H9 (cell line): Measurements from ENCODE around the gene HTATIP2. TPM values are rescaled to one million over a fixed set of nuclear protein-coding genes. Genes with fewer than 3 reads are reported as not detected.

Experiments
- DNase-seq: peaks from one replicate; pipeline ENCODE4 v3.0.0-alpha.2; 2017
- H2AFZ ChIP-seq: one replicate; pipeline ENCODE4 v1.6.1; 2013; ENCODE audit warnings: mild to moderate bottlenecking, low read length, control low read depth, moderate library complexity
- H2AK5ac ChIP-seq: 2 replicates; pipeline ENCODE4 v1.6.1; 2013; ENCODE audit warnings: low read length, control low read depth, mixed read lengths; ENCODE audit not compliant: insufficient read length
- H2BK120ac ChIP-seq: one replicate; pipeline ENCODE4 v1.6.1; 2013; ENCODE audit warnings: low read depth, mild to moderate bottlenecking, low read length, control low read depth, inconsistent platforms; ENCODE audit not compliant: poor library complexity, severe bottlenecking
- H2BK12ac ChIP-seq: 2 replicates; pipeline ENCODE4 v1.6.1; 2013; ENCODE audit warnings: low read length, control low read depth, mixed read lengths, low read depth; ENCODE audit not compliant: insufficient read length
- H2BK15ac ChIP-seq: 2 replicates; pipeline ENCODE4 v1.6.1; 2013; ENCODE audit warnings: low read depth, low read length, control low read depth
- H2BK20ac ChIP-seq: one replicate; pipeline ENCODE4 v1.6.1; 2013; ENCODE audit warnings: low read depth, mild to moderate bottlenecking, low read length, control low read depth, inconsistent platforms; ENCODE audit not compliant: poor library complexity, severe bottlenecking
- H2BK5ac ChIP-seq: 2 replicates; pipeline ENCODE4 v1.6.1; 2013; ENCODE audit warnings: low read length, control low read depth, mixed read lengths; ENCODE audit not compliant: insufficient read length
- H3K14ac ChIP-seq: 2 replicates; pipeline ENCODE4 v1.6.1; 2013; ENCODE audit warnings: low read length, control low read depth; ENCODE audit not compliant: insufficient read depth
- H3K18ac ChIP-seq: 2 replicates; pipeline ENCODE4 v1.6.1; 2013; ENCODE audit warnings: low read depth, mild to moderate bottlenecking, mixed read lengths, low read length, control low read depth; ENCODE audit not compliant: insufficient read length
- H3K23ac ChIP-seq: 2 replicates; pipeline ENCODE4 v1.6.1; 2013; ENCODE audit warnings: low read length, control low read depth, mixed read lengths, low read depth; ENCODE audit not compliant: insufficient read length
- H3K23me2 ChIP-seq: 2 replicates; pipeline ENCODE4 v1.6.1; 2013; ENCODE audit warnings: low read depth, mild to moderate bottlenecking, mixed read lengths, low read length, control low read depth; ENCODE audit not compliant: insufficient read length, poor library complexity, severe bottlenecking
- H3K27ac ChIP-seq: 2 replicates; pipeline ENCODE4 v1.5.1; 2013; ENCODE audit warnings: low read length, control low read depth, mixed read lengths, low read depth; ENCODE audit not compliant: insufficient read length
- H3K27me3 ChIP-seq: 2 replicates; pipeline ENCODE4 v1.6.1; 2013; ENCODE audit warnings: low read length, control low read depth, inconsistent platforms; ENCODE audit not compliant: insufficient read depth
- H3K4ac ChIP-seq: 2 replicates; pipeline ENCODE4 v1.6.1; 2013; ENCODE audit warnings: low read depth, mild to moderate bottlenecking, control low read depth, inconsistent platforms, low read length, moderate library complexity
- H3K4me1 ChIP-seq: 2 replicates; pipeline ENCODE4 v1.6.1; 2013; ENCODE audit warnings: low read length, control low read depth, inconsistent platforms; ENCODE audit not compliant: insufficient read depth
- H3K4me2 ChIP-seq: 2 replicates; pipeline ENCODE4 v1.6.1; 2013; ENCODE audit warnings: low read length, control low read depth, mixed read lengths; ENCODE audit not compliant: insufficient read length, insufficient read depth
- H3K56ac ChIP-seq: 2 replicates; pipeline ENCODE4 v1.6.1; 2013; ENCODE audit warnings: low read depth, mild to moderate bottlenecking, mixed read lengths, low read length, control low read depth; ENCODE audit not compliant: insufficient read length
- H3K79me1 ChIP-seq: 2 replicates; pipeline ENCODE4 v1.6.1; 2013; ENCODE audit warnings: low read depth, mild to moderate bottlenecking, moderate library complexity, low read length, control low read depth, inconsistent platforms; ENCODE audit not compliant: insufficient read depth, poor library complexity, severe bottlenecking
- H3K79me2 ChIP-seq: 2 replicates; pipeline ENCODE4 v1.6.1; 2013; ENCODE audit warnings: low read length, control low read depth, inconsistent platforms; ENCODE audit not compliant: insufficient read depth
- H3K9ac ChIP-seq: 2 replicates; pipeline ENCODE4 v1.6.1; 2013; ENCODE audit warnings: low read length, control low read depth, mixed read lengths; ENCODE audit not compliant: insufficient read length; ENCODE audit errors: extremely low read depth
- H3K9me3 ChIP-seq: one replicate; pipeline ENCODE4 v1.6.1; 2013; ENCODE audit warnings: low read depth, low read length, inconsistent platforms; ENCODE audit not compliant: control insufficient read depth
- H3T11ph ChIP-seq: one replicate; pipeline ENCODE4 v1.6.1; 2013; ENCODE audit warnings: mild to moderate bottlenecking, low read length, control low read depth, inconsistent platforms
- H4K20me1 ChIP-seq: one replicate; pipeline ENCODE4 v1.6.1; 2013; ENCODE audit not compliant: control insufficient read depth, insufficient read length, insufficient read depth
- H4K5ac ChIP-seq: 2 replicates; pipeline ENCODE4 v1.6.1; 2013; ENCODE audit warnings: low read depth, mild to moderate bottlenecking, mixed read lengths, low read length, control low read depth; ENCODE audit not compliant: insufficient read length
- H4K8ac ChIP-seq: replicated peaks from 2 replicates; pipeline ENCODE4 v1.6.1; 2013; ENCODE audit warnings: low read length, control low read depth, mixed read lengths, low read depth; ENCODE audit not compliant: insufficient read length
- H4K91ac ChIP-seq: 2 replicates; pipeline ENCODE4 v1.6.1; 2013; ENCODE audit warnings: low read depth, mild to moderate bottlenecking, moderate library complexity, mixed read lengths, low read length, control low read depth; ENCODE audit not compliant: insufficient read length
- H3K27ac Mint-ChIP-seq, 3 experiments: 2 replicates in 2 of 3; 3 replicates in 1 of 3; pipeline ENCODE4 v1.8.0; 2020 to 2021; ENCODE audit warnings: mixed read lengths in 3 of 3, mild to moderate bottlenecking in 1 of 3, moderate library complexity in 1 of 3
- H3K27me3 Mint-ChIP-seq: 2 replicates; pipeline ENCODE4 v1.8.0; 2021; ENCODE audit warnings: low read depth, mild to moderate bottlenecking, moderate library complexity, mixed read lengths
- H3K36me3 Mint-ChIP-seq, 3 experiments: 2 replicates in 2 of 3; 3 replicates in 1 of 3; pipeline ENCODE4 v1.8.0; 2020 to 2021; ENCODE audit warnings: low read depth in 3 of 3, mixed read lengths in 3 of 3; ENCODE audit not compliant: insufficient read depth in 1 of 3
- H3K4me1 Mint-ChIP-seq, 2 experiments: 2 replicates each; pipeline ENCODE4 v1.8.0; 2020; ENCODE audit warnings: mixed read lengths in 2 of 2
- H3K4me3 Mint-ChIP-seq, 2 experiments: 2 replicates in 1 of 2; 3 replicates in 1 of 2; pipeline ENCODE4 v1.8.0; 2020 to 2021; ENCODE audit warnings: mild to moderate bottlenecking in 2 of 2, mixed read lengths in 2 of 2, moderate library complexity in 1 of 2
- H3K9me3 Mint-ChIP-seq, 2 experiments: 2 replicates in 1 of 2; 3 replicates in 1 of 2; pipeline ENCODE4 v1.8.0; 2020; ENCODE audit warnings: mild to moderate bottlenecking in 2 of 2, mixed read lengths in 2 of 2, moderate library complexity in 1 of 2
- WGBS: extraction: QIAGEN DNeasy Blood & Tissue Kit; methylation state at CpG from one replicate; pipeline ENCODE4 v1.1.7; 2013; ENCODE audit warnings: missing lambda C conversion rate, low lambda C conversion rate, mixed read lengths; ENCODE audit not compliant: insufficient read length; ENCODE audit errors: extremely low coverage; 5-methylcytosine and 5-hydroxymethylcytosine counted together
- total RNA-seq: library from RNA; stranded (reverse); gene quantifications from 2 replicates; pipeline ENCODE4 v1.2.1, GENCODE V29; 2021
- TF ChIP-seq, protein P1 (sequence below): fragments of 200-600 bp; sonication (generic); conservative IDR thresholded peaks from 3 replicates; pipeline ENCODE4 v1.8.0; 2021; ENCODE audit warnings: antibody characterized with exemption, mild to moderate bottlenecking

The HTATIP2 gene
- total RNA-seq, 1 experiment from 2014 or later = 32.8 TPM

DNA sequence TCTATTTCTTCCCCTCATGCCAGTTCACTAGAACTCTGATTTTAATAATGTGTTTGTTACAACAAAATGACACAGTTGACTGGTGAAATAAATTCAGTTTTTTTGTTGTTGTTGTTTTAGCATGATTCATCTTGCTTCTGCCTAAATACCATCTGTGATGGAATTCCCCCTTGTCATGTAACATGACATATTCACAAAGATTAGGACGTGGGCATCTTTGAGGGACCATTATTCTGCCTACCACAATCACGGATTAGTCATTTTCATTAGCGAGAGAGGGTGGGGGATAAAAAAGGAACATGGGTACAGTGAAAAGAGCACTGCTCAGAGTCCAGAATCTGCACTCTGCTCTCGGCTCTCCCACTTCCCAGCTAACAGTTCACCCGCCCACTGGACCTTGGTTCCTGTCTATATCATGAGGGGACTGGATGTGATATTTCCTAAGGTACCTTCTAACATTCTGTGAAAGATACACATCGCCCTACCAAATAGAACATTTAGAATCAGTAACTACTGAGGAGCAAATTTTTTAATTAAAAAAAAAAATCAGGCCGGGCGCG, 11.3 kb downstream of the HTATIP2 start:
- Mint-ChIP-seq H3K9me3 (no peaks in the 10 kb centered on the region), H3K36me3 (peaks cover 0 to 8% (median 0%) of the 10 kb centered on the region in 3 experiments; a peak in 2 of 7 replicates), H3K4me1 (peaks cover 4% of the 10 kb centered on the region in 2 experiments), H3K4me3 (no peak overlapping the region), H3K27me3 (no peaks in the 10 kb centered on the region), H3K27ac (no peak overlapping the region)
- Histone ChIP-seq H3K18ac (no peak overlapping the region), H3K56ac (no peak overlapping the region), H3K9ac (no peak overlapping the region), H3K23me2 (no peaks in the 10 kb centered on the region), H2BK5ac (no peak overlapping the region), H2BK12ac (no peak overlapping the region), H2AK5ac (no peak overlapping the region), H4K8ac (no peak overlapping the region), H4K91ac (no peak overlapping the region), H3K4me2 (no peak overlapping the region), H2BK120ac (no peak overlapping the region), H2BK15ac (no peak overlapping the region), H3K4ac (no peak overlapping the region), H3K23ac (no peak overlapping the region), H3T11ph (no peak overlapping the region), H3K4me1 (peaks cover 3% of the 10 kb centered on the region; the same call in 1 of the 2 replicates), H2BK20ac (no peak overlapping the region), H3K27me3 (no peaks in the 10 kb centered on the region), H4K5ac (no peak overlapping the region), H2AFZ (no peak overlapping the region), H3K79me1 (no peaks in the 10 kb centered on the region), H3K14ac (no peak overlapping the region), H3K9me3 (no peaks in the 10 kb centered on the region), H3K27ac (no peak overlapping the region), H4K20me1 (no peaks in the 10 kb centered on the region), H3K79me2 (no peaks in the 10 kb centered on the region)
- whole genome bisulfite sequencing = no CpG with 5 or more reads among the region's 9 CpGs
- TF ChIP-seq, protein P1, sequence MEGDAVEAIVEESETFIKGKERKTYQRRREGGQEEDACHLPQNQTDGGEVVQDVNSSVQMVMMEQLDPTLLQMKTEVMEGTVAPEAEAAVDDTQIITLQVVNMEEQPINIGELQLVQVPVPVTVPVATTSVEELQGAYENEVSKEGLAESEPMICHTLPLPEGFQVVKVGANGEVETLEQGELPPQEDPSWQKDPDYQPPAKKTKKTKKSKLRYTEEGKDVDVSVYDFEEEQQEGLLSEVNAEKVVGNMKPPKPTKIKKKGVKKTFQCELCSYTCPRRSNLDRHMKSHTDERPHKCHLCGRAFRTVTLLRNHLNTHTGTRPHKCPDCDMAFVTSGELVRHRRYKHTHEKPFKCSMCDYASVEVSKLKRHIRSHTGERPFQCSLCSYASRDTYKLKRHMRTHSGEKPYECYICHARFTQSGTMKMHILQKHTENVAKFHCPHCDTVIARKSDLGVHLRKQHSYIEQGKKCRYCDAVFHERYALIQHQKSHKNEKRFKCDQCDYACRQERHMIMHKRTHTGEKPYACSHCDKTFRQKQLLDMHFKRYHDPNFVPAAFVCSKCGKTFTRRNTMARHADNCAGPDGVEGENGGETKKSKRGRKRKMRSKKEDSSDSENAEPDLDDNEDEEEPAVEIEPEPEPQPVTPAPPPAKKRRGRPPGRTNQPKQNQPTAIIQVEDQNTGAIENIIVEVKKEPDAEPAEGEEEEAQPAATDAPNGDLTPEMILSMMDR = no peak
- no peak for DNase-seq
